ENCODE measurements around the gene CAB39. TPM values are rescaled to one million over a fixed set of nuclear protein-coding genes. Genes with fewer than 3 reads are reported as not detected.

CAB39 gene
- polyA plus RNA-seq, 3 donors: 33.1 to 53.8 (median 38.3) TPM

DNA sequence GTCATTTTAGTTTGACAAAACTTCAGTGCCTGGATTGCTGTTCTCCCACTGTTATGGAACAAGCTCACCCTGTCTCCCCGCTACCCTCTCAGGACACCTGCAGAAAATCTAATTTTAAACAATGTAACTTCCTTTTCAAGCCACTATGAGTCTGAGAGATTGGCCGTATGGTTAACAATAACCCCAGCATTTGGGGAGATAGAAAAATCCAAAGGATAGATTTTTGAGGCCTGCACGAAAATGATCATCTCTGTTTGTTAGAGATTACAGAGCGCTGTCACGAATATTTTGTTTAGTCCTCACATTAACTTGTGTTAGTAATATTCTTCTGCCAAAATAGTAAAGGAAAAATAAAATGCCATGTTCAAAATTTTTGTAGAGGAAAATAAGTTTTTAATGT lies 24.7 kb downstream of the CAB39 start:
- Histone ChIP-seq H3K9me3 (replicated peaks in 1 of 2; ENCODE audit: control insufficient read depth in 1 of 2, insufficient read depth in 1 of 2, low read length in 2 of 2) (no peaks in the 10 kb centered on the region), H3K9ac (ENCODE audit: insufficient read depth, low read length, poor library complexity, severe bottlenecking) (no peak overlapping the region), H3K27ac (ENCODE audit: low read depth in 1 of 2, low read length in 2 of 2) (peak overlapping the region in 1 of 2 donors; percentile 25), H3K27me3 (ENCODE audit: control insufficient read depth in 2 of 2, insufficient read depth in 2 of 2, low read length in 2 of 2) (no peaks in the 10 kb centered on the region), H2AFZ (ENCODE audit: insufficient read depth, low read depth, low read length, poor library complexity, severe bottlenecking) (no peak overlapping the region), H3K4me2 (replicated peaks; ENCODE audit: extremely low read depth, low read length, poor library complexity, severe bottlenecking) (no peak overlapping the region), H3K4me1 (ENCODE audit: control insufficient read depth in 1 of 2, insufficient read depth in 2 of 2, low read length in 2 of 2) (peaks cover 5 to 12% of the 10 kb centered on the region in 2 donors), H3K36me3 (replicated peaks in 1 of 2; ENCODE audit: control insufficient read depth in 1 of 2, insufficient read depth in 2 of 2, low read length in 2 of 2) (peaks cover 19 to 29% of the 10 kb centered on the region in 2 donors), H3K4me3 (replicated peaks in 1 of 3; ENCODE audit: low read depth in 2 of 3, low read length in 3 of 3) (no peak overlapping the region), H4K20me1 (ENCODE audit: insufficient read depth, low read length) (peaks cover 100% of the 10 kb centered on the region), H3K79me2 (ENCODE audit: insufficient read depth, low read length) (peaks cover 100% of the 10 kb centered on the region)
- DNase-seq: no peak
- no peaks in the 10 kb centered on the region for H3K27me3 Mint-ChIP-seq (ENCODE audit: low read depth in 3 of 3)
- peak overlapping the region in 1 of 7 donors; percentile 72 for H3K27ac Mint-ChIP-seq
- no peak overlapping the region for H3K4me3 Mint-ChIP-seq
- TF ChIP-seq CTCF (IDR thresholded peaks at IDR 0.05): no peak
- WGBS (ENCODE audit: insufficient coverage): no CpG with 5 or more reads among the region's 5 CpGs
- peaks cover 46% of the 10 kb centered on the region for H3K4me1 Mint-ChIP-seq
- peaks cover 24 to 43% of the 10 kb centered on the region in 2 donors for H3K36me3 Mint-ChIP-seq
- intact Hi-C loops (cut with micrococcal nuclease): no loop called here
- no peaks in the 10 kb centered on the region for H3K9me3 Mint-ChIP-seq

GRCh38 chr2:230737791-230738226 lies 25.2 kb downstream of the CAB39 start:
- Histone ChIP-seq H3K9me3 (replicated peaks in 1 of 2; ENCODE audit: control insufficient read depth in 1 of 2, insufficient read depth in 1 of 2, low read length in 2 of 2) (no peaks in the 10 kb centered on the region), H3K27me3 (ENCODE audit: control insufficient read depth in 2 of 2, insufficient read depth in 2 of 2, low read length in 2 of 2) (no peaks in the 10 kb centered on the region), H3K9ac (ENCODE audit: insufficient read depth, low read length, poor library complexity, severe bottlenecking) (no peak overlapping the region), H3K4me1 (ENCODE audit: control insufficient read depth in 1 of 2, insufficient read depth in 2 of 2, low read length in 2 of 2) (peaks cover 5 to 12% of the 10 kb centered on the region in 2 donors), H3K4me3 (replicated peaks in 1 of 3; ENCODE audit: low read depth in 2 of 3, low read length in 3 of 3) (no peak overlapping the region), H3K36me3 (replicated peaks in 1 of 2; ENCODE audit: control insufficient read depth in 1 of 2, insufficient read depth in 2 of 2, low read length in 2 of 2) (peaks cover 22 to 31% of the 10 kb centered on the region in 2 donors), H3K79me2 (ENCODE audit: insufficient read depth, low read length) (peaks cover 100% of the 10 kb centered on the region), H3K4me2 (replicated peaks; ENCODE audit: extremely low read depth, low read length, poor library complexity, severe bottlenecking) (no peak overlapping the region), H4K20me1 (ENCODE audit: insufficient read depth, low read length) (peaks cover 100% of the 10 kb centered on the region), H3K27ac (ENCODE audit: low read depth in 1 of 2, low read length in 2 of 2) (peak overlapping the region in 1 of 2 donors; percentile 25), H2AFZ (ENCODE audit: insufficient read depth, low read depth, low read length, poor library complexity, severe bottlenecking) (no peak overlapping the region)
- Mint-ChIP-seq H3K36me3 (peaks cover 26 to 47% of the 10 kb centered on the region in 2 donors), H3K27me3 (ENCODE audit: low read depth in 3 of 3) (no peaks in the 10 kb centered on the region), H3K9me3 (no peaks in the 10 kb centered on the region), H3K27ac (peak overlapping the region in 2 of 7 donors; percentile 0 to 5), H3K4me3 (no peak overlapping the region), H3K4me1 (peaks cover 42% of the 10 kb centered on the region)
- no peak for TF ChIP-seq CTCF (IDR thresholded peaks at IDR 0.05)
- intact Hi-C loops (cut with micrococcal nuclease): no loop called here
- DNase-seq: no peak
- WGBS (ENCODE audit: insufficient coverage): 61% methylated on average over 5 of the region's 6 CpGs
